Ovary (tissue), 9 donors: ENCODE results near the gene FIBCD1. TPM values are rescaled to one million over a fixed set of nuclear protein-coding genes. Genes with fewer than 3 reads are reported as not detected.

Experiments used
- DNase-seq, 5 donors: peaks; one replicate each; pipeline ENCODE4 v3.0.0-alpha.2; 2019 to 2020
- H3K27ac ChIP-seq, 2 donors: fragments of 200-600 bp; one replicate each; pipeline versions ENCODE4 v1.5.1 to v1.8.0; 2019 to 2022
- H3K27me3 ChIP-seq: fragments of 200-600 bp; one replicate; pipeline ENCODE4 v1.8.0; 2022
- H3K36me3 ChIP-seq: fragments of 200-600 bp; sonication (generic); one replicate; pipeline ENCODE4 v1.5.1; 2019
- H3K4me1 ChIP-seq: one replicate; pipeline ENCODE4 v1.8.1; 2013; ENCODE audit warnings: mild to moderate bottlenecking, moderate library complexity; ENCODE audit not compliant: insufficient read depth
- H3K4me3 ChIP-seq: fragments of 200-600 bp; sonication (generic); one replicate; pipeline ENCODE4 v1.5.1; 2017
- H3K9me3 ChIP-seq, 2 donors: fragments of 200-600 bp in 1 of 2; sonication (generic) in 1 of 2; one replicate each; pipeline versions ENCODE4 v1.5.1 to v1.8.1; 2013 to 2019; ENCODE audit warnings: mild to moderate bottlenecking in 1 of 2, moderate library complexity in 1 of 2
- EP300 ChIP-seq: sonication (generic); formaldehyde crosslinking; IDR thresholded peaks from one replicate; pipeline ENCODE4 v1.6.1; 2017; ENCODE audit warnings: antibody characterized with exemption
- POLR2A ChIP-seq: fragments of 450-650 bp; IDR thresholded peaks from one replicate; pipeline ENCODE4 v1.6.1; 2017; ENCODE audit warnings: antibody characterized with exemption, mild to moderate bottlenecking, moderate library complexity
- WGBS, 3 donors: extraction: QIAGEN DNeasy Blood & Tissue Kit in 1 of 3; methylation state at CpG; one replicate each; pipeline versions ENCODE4 v1.1.5 to v1.1.7; 2013 to 2017; 5-methylcytosine and 5-hydroxymethylcytosine counted together
- intact Hi-C, 4 donors: fragments of 100-400 bp; cut with DNase I; formaldehyde crosslinking; loops; one replicate each; pipeline versions ENCODE4 v1.11.0 to v1.15.1; 2022 to 2023
- polyA plus RNA-seq, 2 donors: library from polyadenylated mRNA; stranded (reverse); fragments of 200-250 nt in 1 of 2; fragments of 350-450 nt in 1 of 2; fragmentation: Illumina TruSeq in 1 of 2; extraction: RNeasy Lipid Tissue Mini Kit (QIAGEN cat#74804) in 1 of 2; gene quantifications; one replicate each; pipeline ENCODE4 v1.2.3, GENCODE V29; 2013 to 2014
- total RNA-seq, 7 donors: library from RNA; depleted of rRNA in 2 of 7; stranded (reverse); fragments of >200 nt in 2 of 7; fragmentation: NEBNext Ultra II Directional in 3 of 7; extraction: Animal tissue kit (Norgen Biotek cat#: 25700) in 3 of 7; gene quantifications; one replicate each; pipeline versions ENCODE4 v1.1.0 to v1.2.4, GENCODE V29; 2016 to 2023
- TF ChIP-seq, protein P1 (sequence below), 3 donors: fragments of 450-650 bp in 2 of 3; fragments of 200-600 bp in 1 of 3; IDR thresholded peaks; one replicate each; pipeline versions ENCODE4 v1.5.1 to v1.8.0; 2016 to 2022; ENCODE audit warnings: antibody characterized with exemption in 3 of 3, mild to moderate bottlenecking in 1 of 3
- donor health status: DM: no; HTN: no; CAD: no; lungs with moderate emphysema.
- donor health status: DM: no; HTN: no; CAD: no.
- donor health status: Bipolar disorder and iron deficiency.
- donor health status: DM: yes; HTN: yes; CAD: no.
- donor health status: DM: no; HTN: no; CAD: no.
- donor health status: DM: yes; HTN: yes; CAD: no.

The FIBCD1 gene
- total and polyA plus RNA-seq, 9 donors, result 0.06 to 0.45 (median 0.12) TPM; not detected in 3

DNA sequence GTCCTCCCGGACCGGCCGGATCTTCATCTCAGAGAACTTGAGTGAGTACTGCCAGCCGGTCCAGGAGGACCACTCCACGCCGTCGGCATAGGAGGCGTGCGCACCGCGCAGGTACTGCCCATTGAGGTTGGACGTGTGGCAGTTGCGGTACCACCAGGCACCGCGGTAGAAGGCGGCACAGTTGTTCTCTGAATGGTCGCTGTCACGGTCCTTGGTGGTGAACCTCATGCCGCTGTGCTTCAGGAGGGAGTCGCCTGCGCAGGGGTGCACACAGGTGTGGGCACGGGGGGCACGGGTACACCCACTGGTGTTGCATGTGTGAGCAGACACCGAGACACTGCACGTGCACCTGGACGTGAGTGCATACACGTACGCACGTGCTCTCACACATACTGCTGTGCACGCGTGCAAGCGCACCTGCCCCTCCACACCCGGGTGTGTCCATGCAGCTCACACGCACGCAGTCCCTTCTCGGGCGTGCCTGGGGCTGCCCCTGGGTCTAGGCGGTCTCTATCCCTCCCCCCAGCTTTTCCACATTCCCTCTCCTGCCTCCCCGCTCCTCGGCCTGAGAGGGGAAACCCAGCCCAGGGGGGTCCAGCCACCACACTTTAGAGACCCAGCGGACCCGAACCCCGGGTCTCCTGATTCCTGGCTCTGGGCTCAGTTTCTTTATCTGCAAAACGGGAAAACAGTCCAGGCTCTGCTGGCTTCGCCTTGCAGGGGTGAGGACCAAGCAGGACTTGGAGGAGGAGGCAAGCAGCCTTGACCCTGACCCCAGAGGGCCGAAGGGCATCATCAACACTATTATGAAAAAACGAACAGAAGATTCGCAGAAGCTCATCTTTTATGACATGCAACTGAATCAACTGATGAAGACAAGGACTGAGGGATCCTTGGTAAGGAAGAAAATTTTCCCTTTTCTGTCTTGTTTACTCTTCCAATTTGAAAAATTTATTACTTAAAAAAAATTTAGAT, 34.7 kb downstream of the FIBCD1 start:
- Histone ChIP-seq H3K4me1 (peaks cover 2% of the 10 kb centered on the region), H3K36me3 (no peaks in the 10 kb centered on the region), H3K4me3 (no peak overlapping the region), H3K27ac (no peak overlapping the region), H3K27me3 (no peaks in the 10 kb centered on the region), H3K9me3 (no peaks in the 10 kb centered on the region)
- intact Hi-C loops, result no loop called here
- TF ChIP-seq EP300 (no peak), POLR2A (no peak)
- TF ChIP-seq, protein P1, sequence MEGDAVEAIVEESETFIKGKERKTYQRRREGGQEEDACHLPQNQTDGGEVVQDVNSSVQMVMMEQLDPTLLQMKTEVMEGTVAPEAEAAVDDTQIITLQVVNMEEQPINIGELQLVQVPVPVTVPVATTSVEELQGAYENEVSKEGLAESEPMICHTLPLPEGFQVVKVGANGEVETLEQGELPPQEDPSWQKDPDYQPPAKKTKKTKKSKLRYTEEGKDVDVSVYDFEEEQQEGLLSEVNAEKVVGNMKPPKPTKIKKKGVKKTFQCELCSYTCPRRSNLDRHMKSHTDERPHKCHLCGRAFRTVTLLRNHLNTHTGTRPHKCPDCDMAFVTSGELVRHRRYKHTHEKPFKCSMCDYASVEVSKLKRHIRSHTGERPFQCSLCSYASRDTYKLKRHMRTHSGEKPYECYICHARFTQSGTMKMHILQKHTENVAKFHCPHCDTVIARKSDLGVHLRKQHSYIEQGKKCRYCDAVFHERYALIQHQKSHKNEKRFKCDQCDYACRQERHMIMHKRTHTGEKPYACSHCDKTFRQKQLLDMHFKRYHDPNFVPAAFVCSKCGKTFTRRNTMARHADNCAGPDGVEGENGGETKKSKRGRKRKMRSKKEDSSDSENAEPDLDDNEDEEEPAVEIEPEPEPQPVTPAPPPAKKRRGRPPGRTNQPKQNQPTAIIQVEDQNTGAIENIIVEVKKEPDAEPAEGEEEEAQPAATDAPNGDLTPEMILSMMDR (IDR thresholded peaks at IDR 0.05), result no peak
- DNase-seq, result no peak
- 76 to 84% (median 79%) methylated on average over 43 to 48 of the region's 48 CpGs for WGBS, 3 donors

DNA sequence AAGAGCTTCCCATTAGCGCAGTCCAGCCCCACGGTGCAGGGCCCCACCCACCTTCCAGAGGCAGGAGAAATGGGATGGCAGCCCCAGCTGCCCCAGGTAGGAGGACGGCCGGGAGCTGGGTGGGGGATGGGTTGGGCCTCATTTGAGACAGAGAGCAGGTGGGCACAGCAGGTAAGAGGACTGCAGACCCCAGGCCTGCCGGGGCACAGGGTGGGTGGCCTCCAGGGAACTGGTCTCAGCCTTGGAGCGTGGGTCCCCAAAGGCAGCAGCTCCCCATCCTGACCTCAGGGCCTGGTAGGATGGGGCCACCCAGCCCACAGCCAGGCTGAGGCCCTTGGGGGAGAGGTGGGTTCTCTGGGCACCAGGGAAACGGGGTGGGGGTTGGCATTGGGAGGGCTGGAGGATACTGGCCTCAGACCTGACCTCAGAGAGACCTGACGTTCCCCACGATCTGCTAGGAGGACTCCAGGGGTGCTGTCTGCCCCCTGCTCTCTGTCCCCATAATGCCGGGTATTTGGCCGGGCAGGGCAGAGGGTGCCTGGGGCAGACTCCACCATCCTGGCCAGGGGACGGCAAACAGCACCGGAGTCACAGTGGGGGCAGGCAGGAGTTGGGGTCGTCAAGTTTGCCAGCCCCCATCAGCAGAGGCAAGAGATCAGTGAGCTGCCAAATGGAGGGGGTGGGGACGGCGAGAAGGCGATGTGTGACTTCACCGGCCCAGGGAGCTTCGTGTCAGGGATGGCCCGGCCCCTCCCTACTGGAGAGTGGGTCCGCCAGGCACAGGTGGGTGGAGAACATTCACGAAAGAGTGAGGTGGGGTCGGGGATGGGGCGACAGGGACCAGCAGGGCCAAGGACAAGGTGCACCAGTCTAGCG, 35.6 kb downstream of the FIBCD1 start:
- Histone ChIP-seq H3K27me3 (no peaks in the 10 kb centered on the region), H3K27ac (no peak overlapping the region), H3K4me1 (peaks cover 3% of the 10 kb centered on the region), H3K9me3 (no peaks in the 10 kb centered on the region), H3K36me3 (no peaks in the 10 kb centered on the region), H3K4me3 (no peak overlapping the region)
- TF ChIP-seq EP300 (no peak), POLR2A (no peak)
- TF ChIP-seq, protein P1 (IDR thresholded peaks at IDR 0.05), result no peak
- DNase-seq, result no peak
- WGBS, 3 donors, result 61 to 73% (median 66%) methylated on average over 23 to 25 of the region's 25 CpGs
- intact Hi-C loops, result no loop called here

DNA sequence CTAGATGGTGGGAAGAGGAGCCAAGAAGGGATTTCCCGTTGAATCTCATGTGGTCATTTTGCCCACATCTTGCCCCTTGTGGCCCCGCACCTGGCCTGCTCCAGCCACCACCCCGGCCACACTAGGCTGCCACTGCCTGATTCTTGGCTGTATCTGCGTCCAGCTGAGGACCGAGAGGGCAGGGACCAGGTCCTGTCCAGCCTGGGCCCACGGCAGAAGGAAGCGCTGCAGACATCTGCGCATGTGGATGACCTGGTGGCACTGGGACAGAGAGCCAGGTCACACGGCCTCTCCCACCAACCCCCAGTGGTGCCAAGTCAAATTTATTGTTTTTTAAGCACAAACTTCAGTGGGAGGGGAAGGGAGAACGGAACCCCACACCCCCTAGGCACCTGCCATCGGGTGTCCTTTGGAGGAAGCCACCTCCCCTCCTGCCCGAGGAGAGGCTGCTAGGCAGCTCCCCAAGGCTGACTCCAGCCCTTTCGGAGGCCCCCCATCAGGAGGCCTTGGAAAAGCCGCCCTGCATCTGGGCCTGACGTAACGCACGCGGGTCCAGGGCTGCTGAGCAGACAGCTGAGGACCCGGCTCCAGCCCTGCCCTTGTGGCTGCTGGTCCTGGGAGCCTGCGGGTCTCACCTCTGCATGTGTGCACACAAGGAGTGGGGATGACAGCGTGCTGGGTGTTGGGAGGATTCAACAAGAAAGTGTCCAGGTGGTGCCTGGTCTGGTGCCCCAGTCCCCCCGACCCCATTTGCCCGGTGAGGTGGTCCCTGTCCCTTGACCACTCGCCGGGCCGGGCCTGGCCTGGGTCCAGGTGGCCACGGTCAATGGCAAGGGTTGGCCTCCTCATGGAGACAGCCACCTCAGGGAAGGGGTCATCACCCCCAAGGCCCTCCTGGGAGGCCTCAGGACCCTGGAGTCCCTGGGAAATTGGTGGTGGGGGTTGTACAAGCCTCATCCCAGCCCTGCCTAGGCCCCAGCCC, 36.6 kb downstream of the FIBCD1 start:
- no peak overlapping the region for H3K4me3 ChIP-seq
- H3K36me3 ChIP-seq, result no peaks in the 10 kb centered on the region
- intact Hi-C loops, result no loop called here
- no peaks in the 10 kb centered on the region for H3K9me3 ChIP-seq
- no peaks in the 10 kb centered on the region for H3K27me3 ChIP-seq
- TF ChIP-seq POLR2A (no peak), EP300 (no peak)
- TF ChIP-seq, protein P1 (IDR thresholded peaks at IDR 0.05), result no peak
- H3K4me1 ChIP-seq, result peaks cover 3% of the 10 kb centered on the region
- H3K27ac ChIP-seq, result no peak overlapping the region
- WGBS, 3 donors, result 49 to 61% (median 51%) methylated on average over 26 to 27 of the region's 27 CpGs
- no peak for DNase-seq
